Neural cell (in vitro differentiated cells): ENCODE results near the gene PXDN. TPM values are rescaled to one million over a fixed set of nuclear protein-coding genes. Genes with fewer than 3 reads are reported as not detected.

Experiments
- H2AFZ ChIP-seq: fragments of 200-600, 300-800 bp; sonication (generic), shearing (Covaris generic); 2 replicates; pipeline ENCODE4 v1.6.0; 2014; ENCODE audit warnings: low read depth, mild to moderate bottlenecking, antibody characterized with exemption, low read length, moderate library complexity
- H3F3A ChIP-seq: fragments of 200-600 bp; shearing (Covaris generic); 2 replicates; pipeline ENCODE4 v1.6.1; 2016; ENCODE audit warnings: mild to moderate bottlenecking, moderate library complexity, mixed read lengths, antibody characterized with exemption, low read length; ENCODE audit not compliant: insufficient read depth, poor library complexity, severe bottlenecking
- H3K27ac ChIP-seq: fragments of 200-600, 300-800 bp; sonication (generic), shearing (Covaris generic); 2 replicates; pipeline ENCODE4 v1.5.1; 2014; ENCODE audit warnings: mild to moderate bottlenecking, low read length, moderate library complexity
- H3K27me3 ChIP-seq: fragments of 300-800, 200-600 bp; sonication (generic), shearing (Covaris generic); 2 replicates; pipeline ENCODE4 v1.6.0; 2014; ENCODE audit warnings: mild to moderate bottlenecking, low read depth, low read length, moderate library complexity; ENCODE audit not compliant: insufficient read depth
- H3K36me3 ChIP-seq: fragments of 300-800, 200-600 bp; sonication (generic), shearing (Covaris generic); 2 replicates; pipeline ENCODE4 v1.5.1; 2014; ENCODE audit warnings: mild to moderate bottlenecking, antibody characterized with exemption, low read length, moderate library complexity; ENCODE audit not compliant: insufficient read depth
- H3K4me2 ChIP-seq: fragments of 300-800, 200-600 bp; sonication (generic), shearing (Covaris generic); 2 replicates; pipeline ENCODE4 v1.6.0; 2014; ENCODE audit warnings: mild to moderate bottlenecking, low read length
- H3K4me3 ChIP-seq: fragments of 300-800, 200-600 bp; sonication (generic), shearing (Covaris generic); 2 replicates; pipeline ENCODE4 v1.5.1; 2014; ENCODE audit warnings: mild to moderate bottlenecking, low read length, moderate library complexity
- H3K79me2 ChIP-seq: fragments of 200-600 bp; shearing (Covaris generic); replicated peaks from 2 replicates; pipeline ENCODE4 v1.6.0; 2014; ENCODE audit warnings: mild to moderate bottlenecking, low read length, moderate library complexity; ENCODE audit not compliant: insufficient read depth
- H3K9ac ChIP-seq: fragments of 300-800, 200-600 bp; sonication (generic), shearing (Covaris generic); 2 replicates; pipeline ENCODE4 v1.6.1; 2016; ENCODE audit warnings: mild to moderate bottlenecking, low read length, mixed read lengths
- H3K9me2 ChIP-seq: fragments of 200-600 bp; shearing (Covaris generic); 2 replicates; pipeline ENCODE4 v1.6.1; 2016; ENCODE audit warnings: mild to moderate bottlenecking, low read length, mixed read lengths; ENCODE audit not compliant: insufficient read depth
- H3K9me3 ChIP-seq: fragments of 200-600, 300-800 bp; sonication (generic), shearing (Covaris generic); 2 replicates; pipeline ENCODE4 v1.6.1; 2016; ENCODE audit warnings: mild to moderate bottlenecking, mixed run types, low read length, moderate library complexity, mixed read lengths
- H4K20me1 ChIP-seq: fragments of 200-600 bp; shearing (Covaris generic); 2 replicates; pipeline ENCODE4 v1.6.1; 2016; ENCODE audit warnings: mild to moderate bottlenecking, mixed run types; ENCODE audit not compliant: insufficient read depth
- CTCF ChIP-seq: fragments of 450-650 bp; IDR thresholded peaks from 2 replicates; pipeline ENCODE4 v1.5.1; 2014; ENCODE audit warnings: antibody characterized with exemption, mild to moderate bottlenecking, moderate library complexity; ENCODE audit not compliant: poor library complexity, severe bottlenecking
- EP300 ChIP-seq: fragments of 450-650 bp; conservative IDR thresholded peaks from 2 replicates; pipeline ENCODE4 v1.6.1; 2014; ENCODE audit warnings: antibody characterized with exemption, mild to moderate bottlenecking, moderate library complexity; ENCODE audit not compliant: poor library complexity, severe bottlenecking
- EZH2 ChIP-seq: fragments of 200-600, 300-800 bp; shearing (Covaris generic), sonication (generic); IDR thresholded peaks from 2 replicates; pipeline ENCODE4 v1.6.1; 2014; ENCODE audit warnings: antibody characterized with exemption, low read length, borderline replicate concordance, mild to moderate bottlenecking; ENCODE audit not compliant: insufficient read depth, poor library complexity, severe bottlenecking
- MXI1 ChIP-seq: fragments of 450-650 bp; conservative IDR thresholded peaks from 2 replicates; pipeline ENCODE4 v1.6.1; 2014; ENCODE audit warnings: antibody characterized with exemption, mild to moderate bottlenecking; ENCODE audit not compliant: poor library complexity, severe bottlenecking
- POLR2AphosphoS5 ChIP-seq: IDR thresholded peaks from 2 replicates; pipeline ENCODE4 v1.6.1; 2012
- RAD21 ChIP-seq: fragments of 450-650 bp; conservative IDR thresholded peaks from 2 replicates; pipeline ENCODE4 v1.6.1; 2014; ENCODE audit warnings: antibody characterized with exemption, mild to moderate bottlenecking, moderate library complexity
- SMC3 ChIP-seq: fragments of 450-650 bp; conservative IDR thresholded peaks from 2 replicates; pipeline ENCODE4 v1.6.1; 2014; ENCODE audit warnings: antibody characterized with exemption, mild to moderate bottlenecking, moderate library complexity; ENCODE audit not compliant: poor library complexity
- TAF1 ChIP-seq: IDR thresholded peaks from 2 replicates; pipeline ENCODE4 v1.6.1; 2012; ENCODE audit warnings: low read depth
- polyA plus RNA-seq: library from polyadenylated mRNA; depleted of rRNA; stranded (reverse); fragments of >200 nt; gene quantifications from 2 replicates; pipeline ENCODE4 v1.2.3, GENCODE V29; 2014
- TF ChIP-seq, protein P1 (sequence below): IDR thresholded peaks from 2 replicates; pipeline ENCODE4 v1.6.1; 2012; ENCODE audit warnings: borderline replicate concordance

Gene PXDN
- polyA plus RNA-seq, 1 donor from 2014 or later, result 181 TPM

DNA sequence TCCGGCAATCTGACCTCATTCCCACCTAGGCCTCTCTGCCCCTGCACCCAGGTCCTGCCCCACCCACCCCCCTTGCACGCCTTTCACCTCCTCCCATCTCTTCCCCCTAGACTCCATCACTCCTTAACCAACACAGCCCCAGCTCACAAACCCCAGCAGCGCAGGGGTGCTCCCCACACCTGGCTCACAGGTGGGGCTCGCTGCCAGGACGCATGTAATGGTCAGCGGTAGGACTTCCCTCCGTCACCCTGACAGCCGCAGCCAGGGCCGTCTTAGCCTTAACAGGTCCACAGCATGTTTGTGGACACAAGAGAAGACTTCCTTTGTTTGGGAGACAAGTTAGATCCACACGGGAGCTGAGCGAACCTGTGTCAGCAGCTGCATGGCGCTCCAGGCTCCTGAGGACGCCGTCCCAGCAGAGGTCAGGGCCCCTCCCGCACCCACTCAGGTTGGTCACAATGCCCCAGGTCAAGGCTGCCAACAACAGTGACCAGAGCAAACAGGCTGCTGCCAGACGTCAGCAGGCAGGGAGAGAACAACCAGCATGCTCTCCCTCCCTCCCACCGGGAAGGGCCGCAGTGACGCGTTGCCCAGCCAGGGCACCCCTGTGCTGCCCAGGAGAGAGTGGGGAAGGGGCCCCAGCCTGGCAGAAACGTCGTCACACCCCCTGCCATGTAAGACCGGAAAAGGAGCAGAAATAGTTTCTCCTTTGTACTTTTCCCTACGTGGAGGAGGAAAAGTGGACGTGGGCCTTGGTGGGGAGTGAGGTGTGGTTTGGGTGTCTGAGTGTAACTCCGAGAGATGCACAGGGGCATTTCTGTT is 68.0 kb downstream of the PXDN start:
- H3K36me3 ChIP-seq, result peaks cover 10% of the 10 kb centered on the region
- no peaks in the 10 kb centered on the region for H3K79me2 ChIP-seq
- H3K4me2 ChIP-seq, result no peak overlapping the region
- H3K4me3 ChIP-seq, result no peak overlapping the region
- H3K9me2 ChIP-seq, result no peaks in the 10 kb centered on the region
- H4K20me1 ChIP-seq, result no peaks in the 10 kb centered on the region
- TF ChIP-seq RAD21, result no peak
- TF ChIP-seq CTCF, result no peak
- TF ChIP-seq SMC3, result no peak
- TF ChIP-seq MXI1, result no peak
- no peak for TF ChIP-seq POLR2AphosphoS5
- no peak for TF ChIP-seq EP300
- TF ChIP-seq, protein P1, sequence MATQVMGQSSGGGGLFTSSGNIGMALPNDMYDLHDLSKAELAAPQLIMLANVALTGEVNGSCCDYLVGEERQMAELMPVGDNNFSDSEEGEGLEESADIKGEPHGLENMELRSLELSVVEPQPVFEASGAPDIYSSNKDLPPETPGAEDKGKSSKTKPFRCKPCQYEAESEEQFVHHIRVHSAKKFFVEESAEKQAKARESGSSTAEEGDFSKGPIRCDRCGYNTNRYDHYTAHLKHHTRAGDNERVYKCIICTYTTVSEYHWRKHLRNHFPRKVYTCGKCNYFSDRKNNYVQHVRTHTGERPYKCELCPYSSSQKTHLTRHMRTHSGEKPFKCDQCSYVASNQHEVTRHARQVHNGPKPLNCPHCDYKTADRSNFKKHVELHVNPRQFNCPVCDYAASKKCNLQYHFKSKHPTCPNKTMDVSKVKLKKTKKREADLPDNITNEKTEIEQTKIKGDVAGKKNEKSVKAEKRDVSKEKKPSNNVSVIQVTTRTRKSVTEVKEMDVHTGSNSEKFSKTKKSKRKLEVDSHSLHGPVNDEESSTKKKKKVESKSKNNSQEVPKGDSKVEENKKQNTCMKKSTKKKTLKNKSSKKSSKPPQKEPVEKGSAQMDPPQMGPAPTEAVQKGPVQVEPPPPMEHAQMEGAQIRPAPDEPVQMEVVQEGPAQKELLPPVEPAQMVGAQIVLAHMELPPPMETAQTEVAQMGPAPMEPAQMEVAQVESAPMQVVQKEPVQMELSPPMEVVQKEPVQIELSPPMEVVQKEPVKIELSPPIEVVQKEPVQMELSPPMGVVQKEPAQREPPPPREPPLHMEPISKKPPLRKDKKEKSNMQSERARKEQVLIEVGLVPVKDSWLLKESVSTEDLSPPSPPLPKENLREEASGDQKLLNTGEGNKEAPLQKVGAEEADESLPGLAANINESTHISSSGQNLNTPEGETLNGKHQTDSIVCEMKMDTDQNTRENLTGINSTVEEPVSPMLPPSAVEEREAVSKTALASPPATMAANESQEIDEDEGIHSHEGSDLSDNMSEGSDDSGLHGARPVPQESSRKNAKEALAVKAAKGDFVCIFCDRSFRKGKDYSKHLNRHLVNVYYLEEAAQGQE, result no peak
- no peak for TF ChIP-seq EZH2
- no peak for TF ChIP-seq TAF1
- H3K9ac ChIP-seq, result no peak overlapping the region
- H2AFZ ChIP-seq, result no peak overlapping the region
- H3K27me3 ChIP-seq, result no peaks in the 10 kb centered on the region
- no peak overlapping the region for H3K27ac ChIP-seq
- H3K9me3 ChIP-seq, result no peaks in the 10 kb centered on the region
- H3F3A ChIP-seq, result no peaks in the 10 kb centered on the region

- H3K9me3 ChIP-seq, result no peaks in the 10 kb centered on the region
- TF ChIP-seq POLR2AphosphoS5 (no peak), MXI1 (no peak), EP300 (no peak), EZH2 (no peak), TAF1 (no peak)
- no peaks in the 10 kb centered on the region for H3F3A ChIP-seq
- H2AFZ ChIP-seq, result no peak overlapping the region
- no peaks in the 10 kb centered on the region for H3K9me2 ChIP-seq
- H3K27ac ChIP-seq, result no peak overlapping the region
- peaks cover 10% of the 10 kb centered on the region for H3K36me3 ChIP-seq
- H3K79me2 ChIP-seq, result no peaks in the 10 kb centered on the region
- H4K20me1 ChIP-seq, result no peaks in the 10 kb centered on the region
- no peak overlapping the region for H3K4me2 ChIP-seq
- no peak overlapping the region for H3K9ac ChIP-seq
- no peak overlapping the region for H3K4me3 ChIP-seq
- no peaks in the 10 kb centered on the region for H3K27me3 ChIP-seq
Measured at GRCh38 chr2:1675633-1676032, 68.7 kb downstream of the PXDN start.
